ENCODE data around the gene CD58.

- TF ChIP-seq CTCF (conservative IDR thresholded peaks at IDR 0.05; ENCODE audit: low read depth, low read length), result no peak
- no peak for TF ChIP-seq FOS (IDR thresholded peaks at IDR 0.05; ENCODE audit: low read depth, low read length)
- TF ChIP-seq RAD21 (IDR thresholded peaks at IDR 0.05; ENCODE audit: low read length), result no peak
- TF ChIP-seq SMC3 (IDR thresholded peaks at IDR 0.05; ENCODE audit: low read depth, low read length), result no peak
- no peak for TF ChIP-seq POLR2A (IDR thresholded peaks at IDR 0.05; ENCODE audit: low read depth, low read length)
- TF ChIP-seq CHD1 (IDR thresholded peaks at IDR 0.05; ENCODE audit: low read depth, low read length), result no peak
- TF ChIP-seq MXI1 (IDR thresholded peaks at IDR 0.05; ENCODE audit: borderline replicate concordance, low read depth, low read length), result no peak
- no peak for TF ChIP-seq BHLHE40 (IDR thresholded peaks at IDR 0.05; ENCODE audit: low read depth, low read length)
- TF ChIP-seq RCOR1 (IDR thresholded peaks at IDR 0.05; ENCODE audit: insufficient replicate concordance, low read length), result no peak
Observed at GRCh38 chr1:116553386-116554115, 17.3 kb downstream of the CD58 start.
